ENCODE measurements around the gene SUPT6H.

DNA sequence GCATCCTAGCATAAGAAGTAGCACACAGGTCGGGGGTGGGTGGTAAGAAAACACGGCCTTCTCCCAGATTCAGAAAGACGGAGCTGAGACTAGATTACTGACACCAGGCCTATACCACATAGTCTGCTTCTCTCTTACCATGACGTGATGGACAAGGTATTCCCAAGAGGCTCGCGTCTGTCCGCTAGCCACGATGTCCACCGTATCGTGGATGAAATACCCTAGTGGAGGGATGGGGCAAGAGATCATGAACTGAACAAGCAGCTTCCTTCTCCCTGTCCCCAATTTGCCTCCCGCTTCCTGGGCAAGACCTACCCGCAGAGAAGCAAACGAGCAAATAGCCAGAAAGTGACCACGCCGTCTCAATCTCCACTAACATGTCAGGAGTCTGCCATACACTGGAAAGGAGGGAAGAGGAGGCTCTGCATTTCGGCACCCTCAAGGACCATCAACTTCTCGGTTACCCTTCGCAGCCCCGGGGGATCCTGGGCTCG is 63.2 kb downstream of the SUPT6H start:
- TF ChIP-seq, protein P1, sequence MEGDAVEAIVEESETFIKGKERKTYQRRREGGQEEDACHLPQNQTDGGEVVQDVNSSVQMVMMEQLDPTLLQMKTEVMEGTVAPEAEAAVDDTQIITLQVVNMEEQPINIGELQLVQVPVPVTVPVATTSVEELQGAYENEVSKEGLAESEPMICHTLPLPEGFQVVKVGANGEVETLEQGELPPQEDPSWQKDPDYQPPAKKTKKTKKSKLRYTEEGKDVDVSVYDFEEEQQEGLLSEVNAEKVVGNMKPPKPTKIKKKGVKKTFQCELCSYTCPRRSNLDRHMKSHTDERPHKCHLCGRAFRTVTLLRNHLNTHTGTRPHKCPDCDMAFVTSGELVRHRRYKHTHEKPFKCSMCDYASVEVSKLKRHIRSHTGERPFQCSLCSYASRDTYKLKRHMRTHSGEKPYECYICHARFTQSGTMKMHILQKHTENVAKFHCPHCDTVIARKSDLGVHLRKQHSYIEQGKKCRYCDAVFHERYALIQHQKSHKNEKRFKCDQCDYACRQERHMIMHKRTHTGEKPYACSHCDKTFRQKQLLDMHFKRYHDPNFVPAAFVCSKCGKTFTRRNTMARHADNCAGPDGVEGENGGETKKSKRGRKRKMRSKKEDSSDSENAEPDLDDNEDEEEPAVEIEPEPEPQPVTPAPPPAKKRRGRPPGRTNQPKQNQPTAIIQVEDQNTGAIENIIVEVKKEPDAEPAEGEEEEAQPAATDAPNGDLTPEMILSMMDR (IDR thresholded peaks at IDR 0.05; ENCODE audit: control extremely low read depth in 1 of 3, insufficient read depth in 1 of 3, low read depth in 1 of 3, low read length in 3 of 3), result peak in 1 of 3 experiments; percentile 9; a peak in 1 of 4 replicates
- TF ChIP-seq JUND (IDR thresholded peaks at IDR 0.05; ENCODE audit: low read length), result no peak
- TF ChIP-seq KDM1A (IDR thresholded peaks at IDR 0.05; ENCODE audit: borderline replicate concordance, low read length), result no peak
- TF ChIP-seq, protein P2, sequence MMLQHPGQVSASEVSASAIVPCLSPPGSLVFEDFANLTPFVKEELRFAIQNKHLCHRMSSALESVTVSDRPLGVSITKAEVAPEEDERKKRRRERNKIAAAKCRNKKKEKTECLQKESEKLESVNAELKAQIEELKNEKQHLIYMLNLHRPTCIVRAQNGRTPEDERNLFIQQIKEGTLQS (IDR thresholded peaks at IDR 0.05; ENCODE audit: insufficient read depth, low read depth, low read length), result no peak

All from H1 (cell line).